Inflammatory macrophage (primary cell): ENCODE measurements around the gene CFAP65.

ENCODE experiments used
- DNase-seq, 2 donors: peaks; one replicate each; pipeline ENCODE4 v3.0.0-alpha.2; 2020 to 2022

Gene CFAP65

GRCh38 chr2:219059725-219060682 lies 18.7 kb upstream of the CFAP65 start:
- no peak for DNase-seq

DNA sequence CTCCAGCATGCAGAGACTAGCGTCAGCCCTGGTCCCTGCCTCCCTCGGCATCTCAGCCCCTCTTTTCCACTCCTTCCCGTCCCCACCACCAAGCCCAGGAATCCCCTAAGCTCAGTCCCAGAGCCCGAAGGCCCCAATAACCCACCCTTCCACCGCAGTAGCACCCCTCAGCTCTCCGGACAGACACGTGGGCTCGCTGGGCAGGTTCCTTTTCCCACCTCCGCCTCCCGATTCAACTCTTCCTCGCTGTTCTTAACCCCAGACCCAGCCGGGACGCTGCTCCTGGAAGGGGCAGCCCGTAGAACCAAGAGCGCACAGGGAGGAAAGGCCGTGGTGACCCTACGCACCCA lies 18.0 kb upstream of the CFAP65 start:
- no peak for DNase-seq

DNA sequence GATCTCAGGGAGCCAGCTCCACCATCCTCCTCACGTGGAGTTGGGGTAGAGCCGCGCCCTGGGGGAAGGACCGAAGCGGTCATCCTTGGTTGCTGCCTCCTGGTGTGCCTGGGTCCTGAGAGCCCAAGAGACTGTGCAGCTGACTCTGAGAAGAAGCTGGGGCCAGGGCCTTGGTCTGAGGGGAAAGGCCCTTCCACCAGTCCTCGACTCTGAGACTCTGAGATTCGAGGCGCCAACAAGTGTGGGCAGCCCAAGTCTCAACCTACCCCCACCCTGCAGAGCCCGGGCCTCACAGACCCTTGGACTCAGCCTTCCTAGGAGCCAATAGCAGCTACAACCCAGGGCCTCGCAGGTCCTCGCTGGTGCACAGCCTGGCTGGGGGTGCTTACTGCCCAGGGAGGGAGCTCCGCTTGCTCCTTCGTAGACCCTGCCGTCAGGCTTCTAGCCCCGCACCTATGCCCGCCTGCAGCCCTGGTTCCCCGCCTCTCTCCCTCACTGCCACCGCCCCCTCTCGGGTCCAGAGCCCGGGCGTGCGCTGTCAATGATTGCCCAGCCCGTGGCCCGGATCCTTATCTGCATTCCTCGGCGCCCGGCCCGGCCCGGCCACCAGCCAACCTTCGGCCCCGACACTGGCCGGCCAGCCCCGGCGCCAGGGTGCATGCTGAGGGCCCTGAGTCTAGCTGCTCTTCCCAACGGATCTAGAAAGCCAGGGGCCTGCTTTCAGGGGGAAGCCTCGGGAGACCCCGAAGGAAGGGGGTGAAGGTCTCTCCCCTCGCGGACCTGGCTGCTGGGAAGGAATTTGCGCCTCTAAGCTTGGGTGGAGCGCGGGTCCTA lies 17.4 kb upstream of the CFAP65 start:
- DNase-seq: no peak

DNA sequence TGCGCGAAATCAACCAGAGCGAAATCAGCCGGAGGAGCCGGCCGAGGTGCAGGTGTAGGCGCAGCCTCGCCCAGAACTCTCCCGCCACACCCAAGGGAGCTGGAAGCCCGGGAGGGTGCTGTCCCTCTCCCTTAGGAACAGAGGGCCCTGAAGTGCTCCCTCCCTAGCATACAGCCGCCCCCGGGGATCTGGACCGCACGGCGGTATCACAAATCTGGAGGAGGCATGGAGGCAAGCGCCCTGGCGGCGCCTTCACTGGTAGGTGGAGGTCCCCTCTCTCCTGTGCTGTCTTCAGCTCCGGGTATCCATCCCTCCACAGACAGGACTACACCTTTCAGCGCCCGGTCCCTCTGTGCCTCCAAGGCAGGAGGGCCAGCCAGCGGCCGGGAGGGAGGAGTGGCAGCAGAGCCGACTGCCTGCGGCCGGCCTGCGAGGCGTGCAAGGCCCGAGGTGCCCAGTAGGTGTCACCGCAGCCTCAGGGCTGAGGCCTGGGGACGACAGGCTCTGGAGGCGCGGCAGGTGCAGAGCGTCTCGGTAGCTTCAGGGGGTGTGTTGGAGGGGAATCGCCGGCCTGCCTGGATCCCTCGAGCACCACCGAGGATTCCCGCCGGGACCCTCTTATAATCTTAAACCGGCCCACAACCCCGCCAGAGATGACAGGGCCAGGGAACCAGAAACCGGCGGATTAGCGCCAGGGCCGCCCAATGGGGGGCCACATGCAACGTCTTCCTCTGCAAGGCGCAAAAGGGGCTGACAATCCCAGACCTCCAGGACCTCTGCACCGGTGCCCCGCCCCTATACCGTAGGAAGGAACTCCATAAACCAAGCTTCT lies 16.6 kb upstream of the CFAP65 start:
- DNase-seq: peak; percentile 57 to 68

GRCh38 chr2:219056896-219057708 lies 15.8 kb upstream of the CFAP65 start:
- DNase-seq: no peak

GRCh38 chr2:219056176-219056895 lies 15.0 kb upstream of the CFAP65 start:
- no peak for DNase-seq

DNA sequence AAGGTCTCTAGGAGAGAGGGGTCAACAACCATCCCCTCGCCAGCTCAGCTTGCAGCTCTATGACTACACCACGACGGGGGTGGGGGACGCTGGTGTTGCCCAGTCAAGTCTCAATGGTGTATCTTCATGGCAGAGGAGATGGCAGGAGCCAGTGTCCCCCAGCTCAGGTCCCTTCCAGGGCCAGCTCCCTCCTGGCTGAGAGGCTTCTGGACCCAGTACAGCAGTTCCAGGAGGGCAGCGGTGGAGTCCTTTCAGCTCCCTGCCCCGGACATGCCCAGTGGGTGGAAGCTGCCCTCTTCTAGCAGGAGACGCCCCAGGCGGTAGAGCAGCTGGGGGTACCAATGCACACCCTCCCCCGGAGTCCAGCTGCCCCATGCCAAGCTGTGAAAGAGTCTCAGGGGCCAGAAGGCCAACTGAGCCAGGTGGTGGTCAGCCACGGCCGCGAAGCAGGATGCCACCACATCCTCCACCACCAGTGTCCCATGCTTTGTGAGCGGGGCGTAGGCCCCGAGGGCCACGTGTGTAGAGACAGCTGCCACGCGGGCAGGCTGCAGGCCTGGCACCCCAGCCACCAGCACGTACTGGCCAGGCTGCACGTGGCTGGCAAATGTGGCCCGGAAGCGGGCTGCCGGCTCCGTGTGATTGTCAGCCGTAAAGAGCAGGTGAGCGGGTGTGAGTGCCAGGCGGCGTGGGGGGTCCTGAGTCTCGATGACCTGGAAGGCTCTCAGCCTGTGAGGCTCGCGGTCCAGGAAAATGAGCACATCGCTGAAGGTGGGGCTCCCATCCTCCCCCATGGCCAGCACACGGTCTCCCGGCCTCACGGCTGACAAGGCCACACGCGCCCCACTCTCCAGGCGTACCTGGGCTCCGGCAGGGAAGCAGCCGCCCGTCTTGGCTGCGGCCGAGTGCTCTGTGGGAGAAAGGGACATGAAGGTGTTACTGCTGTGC lies 13.9 kb upstream of the CFAP65 start:
- no peak for DNase-seq

- DNase-seq: no peak
These were observed 8.0 kb upstream of the CFAP65 start for GRCh38 chr2:219049282-219049681.

DNA sequence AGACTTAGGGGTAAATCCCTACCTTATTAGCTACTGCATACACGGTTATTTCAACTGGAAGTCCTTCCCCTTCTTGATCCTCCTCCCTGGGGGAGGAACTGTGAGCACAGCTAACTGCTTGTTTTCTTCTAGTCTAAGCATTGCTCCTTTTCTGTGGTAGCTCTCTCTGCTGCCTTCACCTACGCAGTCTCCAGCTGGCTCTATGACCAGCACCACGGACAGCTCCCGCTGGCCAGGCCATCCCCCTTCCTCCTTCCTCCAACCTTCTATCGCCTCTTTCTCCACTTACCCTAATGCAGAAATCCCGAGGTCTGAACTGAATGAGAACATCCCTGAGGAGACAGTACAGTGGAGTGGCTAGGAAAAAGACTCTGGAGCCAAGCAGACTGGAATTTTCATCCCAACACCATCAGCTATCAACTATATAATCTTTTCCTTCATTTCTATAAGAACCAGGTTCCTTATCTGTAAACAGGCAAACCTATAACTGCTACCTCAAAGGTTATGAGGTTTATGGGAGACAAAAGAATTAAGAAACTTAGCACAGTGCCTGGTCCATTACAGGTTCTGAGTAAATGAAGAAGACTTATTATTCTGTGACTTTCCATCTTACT lies 4.7 kb upstream of the CFAP65 start:
- DNase-seq: peak; percentile 37 to 48

- no peak for DNase-seq
These were observed 1.4 kb upstream of the CFAP65 start for GRCh38 chr2:219042750-219043149.

DNA sequence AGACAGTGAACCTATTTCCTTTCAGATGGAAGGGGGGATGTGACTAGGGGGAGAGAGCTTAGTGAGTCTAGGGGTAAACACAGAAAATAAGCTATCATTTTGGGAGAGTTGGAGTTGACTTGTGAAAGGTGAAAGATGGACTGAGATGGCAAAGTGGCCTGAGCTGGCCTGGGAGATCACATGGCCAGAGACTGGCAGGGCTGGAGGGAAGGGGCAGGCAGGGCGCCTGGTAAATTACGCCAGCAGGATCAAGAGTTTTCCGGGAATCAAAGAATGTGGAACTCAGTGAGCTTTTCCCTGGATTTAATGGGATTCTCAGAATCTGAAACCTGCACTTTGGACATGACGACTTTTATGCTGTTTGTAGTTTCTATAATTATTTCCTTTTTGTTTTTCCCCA lies 841 bp upstream of the CFAP65 start:
- no peak for DNase-seq

DNA sequence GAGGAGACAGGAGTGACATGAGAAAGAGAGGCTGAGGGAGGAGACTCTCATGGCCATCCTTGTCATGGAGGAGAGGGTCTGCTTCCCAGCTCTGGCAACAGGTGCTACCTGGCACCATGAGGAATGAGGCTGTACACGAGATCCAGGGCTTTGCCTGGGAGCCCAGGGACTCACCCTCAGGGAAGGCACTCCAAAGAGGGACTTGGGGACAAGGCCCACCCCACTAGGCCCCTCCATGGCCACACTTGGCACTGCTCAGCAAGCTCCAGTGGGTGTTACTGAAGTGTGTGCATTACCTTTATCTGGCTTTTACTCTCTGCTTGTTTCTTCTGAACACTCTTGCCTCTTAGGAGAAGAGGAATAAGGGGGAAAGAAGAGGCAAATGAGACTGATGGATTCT lies 2.7 kb downstream of the CFAP65 start:
- no peak for DNase-seq

DNA sequence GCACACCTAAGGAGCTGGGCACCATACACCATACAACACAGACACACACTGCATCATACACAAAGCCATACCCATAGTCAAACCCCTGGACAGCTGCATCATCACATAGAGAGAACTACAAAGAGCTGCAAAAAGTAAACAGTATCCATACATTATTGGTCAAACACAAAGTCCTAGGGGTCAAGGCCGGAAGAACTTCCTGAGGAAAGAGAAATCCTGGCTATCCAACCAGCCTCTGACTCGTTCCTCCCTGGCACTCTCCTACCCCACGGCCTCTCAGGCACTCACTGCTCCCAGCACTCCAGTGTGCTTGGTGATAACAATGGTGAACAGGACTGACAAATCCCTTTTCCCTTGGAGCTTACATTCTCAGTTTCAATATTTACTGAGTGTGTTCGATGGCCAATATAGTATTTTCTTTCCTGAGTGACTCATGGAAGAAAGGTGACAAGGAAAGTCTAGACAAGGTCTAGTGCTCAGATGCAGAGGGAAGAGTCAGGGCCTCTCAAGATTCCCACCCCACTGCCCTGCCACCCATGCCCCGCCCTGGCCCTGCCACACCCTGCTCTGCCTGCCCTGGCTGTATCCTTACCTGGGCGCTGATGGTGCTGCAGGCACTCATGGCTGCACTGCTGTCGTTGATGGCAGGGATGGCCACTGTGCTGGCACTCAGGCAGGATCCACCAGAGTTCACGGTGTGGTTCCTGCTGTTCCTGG lies 3.4 kb downstream of the CFAP65 start:
- DNase-seq: no peak

GRCh38 chr2:219035942-219036341 lies 5.4 kb downstream of the CFAP65 start:
- DNase-seq: no peak

GRCh38 chr2:219034823-219035222 lies 6.5 kb downstream of the CFAP65 start:
- no peak for DNase-seq

DNA sequence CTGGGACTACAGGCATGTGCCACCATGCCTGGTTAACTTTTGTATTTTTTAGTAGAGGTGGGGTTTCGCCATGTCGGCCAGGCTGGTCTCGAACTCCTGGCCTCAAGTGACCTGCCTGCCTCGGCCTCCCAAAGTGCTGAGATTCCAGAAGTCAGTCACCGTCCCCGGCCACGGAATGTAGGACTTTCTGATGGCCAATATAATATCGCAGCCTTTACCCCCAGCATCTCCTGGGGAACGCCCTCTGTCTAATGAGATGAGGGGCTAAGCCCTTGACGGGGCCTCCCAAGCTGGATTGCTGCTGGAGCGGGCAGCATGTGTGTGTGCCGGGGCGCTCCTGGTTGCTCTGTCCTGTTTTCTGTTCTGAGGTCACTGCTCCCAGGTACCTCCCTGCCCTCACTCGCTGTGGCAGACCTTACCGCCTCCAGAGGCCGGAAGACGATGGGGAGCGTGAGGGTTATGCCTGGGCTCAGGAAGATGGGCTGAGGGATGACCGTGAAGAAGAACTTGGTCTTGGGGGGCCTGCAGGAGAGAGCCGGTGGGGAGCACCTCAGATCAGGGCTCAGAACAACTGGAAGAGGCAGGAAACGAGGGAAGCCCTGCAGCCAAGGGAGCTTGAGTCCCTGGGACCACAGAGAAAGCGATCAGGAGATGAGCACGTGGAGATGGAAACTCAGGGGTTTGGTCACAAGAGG lies 9.1 kb downstream of the CFAP65 start:
- DNase-seq: no peak

DNA sequence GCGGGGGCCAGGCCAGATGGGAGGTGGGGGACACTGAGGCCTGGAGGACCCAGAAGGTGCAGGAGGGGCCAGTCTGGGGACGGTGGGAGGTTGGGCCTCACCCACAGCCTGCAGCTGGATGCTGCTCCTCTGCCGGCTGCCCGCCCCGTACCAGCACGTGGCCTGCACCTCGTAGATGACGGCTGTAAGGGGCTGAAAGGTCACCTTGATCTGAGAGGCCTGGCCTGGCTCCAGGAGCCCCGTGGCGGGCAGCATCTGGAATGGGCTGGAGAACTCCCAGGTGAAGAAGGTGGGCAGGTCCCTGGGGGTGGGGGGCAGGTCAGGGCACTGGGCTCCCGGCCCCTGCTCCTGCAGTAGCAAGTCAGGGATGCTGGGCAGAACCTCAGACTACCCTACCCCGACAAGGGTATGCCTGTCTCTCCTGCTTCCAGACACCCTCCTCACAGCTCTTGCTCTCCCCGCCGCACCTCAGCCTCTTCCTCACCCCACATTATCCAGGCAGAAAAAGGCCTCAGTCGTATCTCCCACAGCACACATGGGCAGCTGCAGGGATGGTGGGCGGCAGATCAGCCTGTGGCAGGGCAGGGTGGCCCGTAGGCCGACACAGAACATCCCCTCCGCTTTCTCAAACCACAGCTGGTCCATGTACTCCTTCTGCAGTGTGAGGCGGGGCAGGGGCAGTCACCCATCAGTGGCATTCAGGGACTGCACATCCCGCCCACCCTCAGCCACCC lies 10.1 kb downstream of the CFAP65 start:
- no peak for DNase-seq
